ENCODE data around the gene SLC30A1.
"Not testable (repeated sequence)": the region's sequence is repeated elsewhere in the genome, so short reads cannot be mapped to it uniquely, and the experiment has no call there.

The SLC30A1 gene

GRCh38 chr1:211547710-211548109 is 31.3 kb downstream of the SLC30A1 start:
- no peak for TF ChIP-seq CTCF (IDR thresholded peaks at IDR 0.05; ENCODE audit: poor library complexity, severe bottlenecking)
- H3K4me1 ChIP-seq (ENCODE audit: insufficient read depth, poor library complexity, severe bottlenecking): peaks cover 11% of the 10 kb centered on the region
- no peak for DNase-seq (ENCODE audit: low spot score)
- no peak overlapping the region for H3K27ac ChIP-seq (ENCODE audit: poor library complexity, severe bottlenecking)
- no peaks in the 10 kb centered on the region for H3K27me3 ChIP-seq (ENCODE audit: insufficient read depth, poor library complexity, severe bottlenecking)
- no peaks in the 10 kb centered on the region for H3K36me3 ChIP-seq (ENCODE audit: low read depth)
- no peak overlapping the region for H3K4me3 ChIP-seq (ENCODE audit: severe bottlenecking)
- no peak for ATAC-seq (ENCODE audit: low read depth)
- no peaks in the 10 kb centered on the region for H3K9me3 ChIP-seq (ENCODE audit: severe bottlenecking)

GRCh38 chr1:211546543-211546942 is 32.4 kb downstream of the SLC30A1 start:
- Histone ChIP-seq H3K27me3 (ENCODE audit: insufficient read depth, poor library complexity, severe bottlenecking) (no peaks in the 10 kb centered on the region), H3K36me3 (ENCODE audit: low read depth) (no peaks in the 10 kb centered on the region), H3K4me3 (ENCODE audit: severe bottlenecking) (no peak overlapping the region), H3K4me1 (ENCODE audit: insufficient read depth, poor library complexity, severe bottlenecking) (peaks cover 6% of the 10 kb centered on the region), H3K9me3 (ENCODE audit: severe bottlenecking) (no peaks in the 10 kb centered on the region), H3K27ac (ENCODE audit: poor library complexity, severe bottlenecking) (no peak overlapping the region)
- DNase-seq (ENCODE audit: low spot score) (no peak), ATAC-seq (ENCODE audit: low read depth) (no peak)
- no peak for TF ChIP-seq CTCF (IDR thresholded peaks at IDR 0.05; ENCODE audit: poor library complexity, severe bottlenecking)

- ATAC-seq (ENCODE audit: low read depth): no peak
- Histone ChIP-seq H3K9me3 (ENCODE audit: severe bottlenecking) (no peaks in the 10 kb centered on the region), H3K4me3 (ENCODE audit: severe bottlenecking) (no peak overlapping the region), H3K4me1 (ENCODE audit: insufficient read depth, poor library complexity, severe bottlenecking) (no peaks in the 10 kb centered on the region), H3K27me3 (ENCODE audit: insufficient read depth, poor library complexity, severe bottlenecking) (no peaks in the 10 kb centered on the region), H3K36me3 (ENCODE audit: low read depth) (no peaks in the 10 kb centered on the region), H3K27ac (ENCODE audit: poor library complexity, severe bottlenecking) (no peak overlapping the region)
- no peak for TF ChIP-seq CTCF (IDR thresholded peaks at IDR 0.05; ENCODE audit: poor library complexity, severe bottlenecking)
- DNase-seq (ENCODE audit: low spot score): no peak
These were observed 35.9 kb downstream of the SLC30A1 start for GRCh38 chr1:211543025-211543424.

GRCh38 chr1:211541720-211542477 is 37.1 kb downstream of the SLC30A1 start:
- no peaks in the 10 kb centered on the region for H3K27me3 ChIP-seq (ENCODE audit: insufficient read depth, poor library complexity, severe bottlenecking)
- no peaks in the 10 kb centered on the region for H3K9me3 ChIP-seq (ENCODE audit: severe bottlenecking)
- no peak overlapping the region for H3K27ac ChIP-seq (ENCODE audit: poor library complexity, severe bottlenecking)
- no peaks in the 10 kb centered on the region for H3K4me1 ChIP-seq (ENCODE audit: insufficient read depth, poor library complexity, severe bottlenecking)
- no peak overlapping the region for H3K4me3 ChIP-seq (ENCODE audit: severe bottlenecking)
- DNase-seq (ENCODE audit: low spot score) (no peak), ATAC-seq (ENCODE audit: low read depth) (no peak)
- H3K36me3 ChIP-seq (ENCODE audit: low read depth): no peaks in the 10 kb centered on the region
- no peak for TF ChIP-seq CTCF (IDR thresholded peaks at IDR 0.05; ENCODE audit: poor library complexity, severe bottlenecking)

GRCh38 chr1:211541278-211541677 is 37.7 kb downstream of the SLC30A1 start:
- ATAC-seq (ENCODE audit: low read depth): no peak
- Histone ChIP-seq H3K36me3 (ENCODE audit: low read depth) (no peaks in the 10 kb centered on the region), H3K27ac (ENCODE audit: poor library complexity, severe bottlenecking) (no peak overlapping the region), H3K27me3 (ENCODE audit: insufficient read depth, poor library complexity, severe bottlenecking) (no peaks in the 10 kb centered on the region), H3K4me3 (ENCODE audit: severe bottlenecking) (no peak overlapping the region), H3K4me1 (ENCODE audit: insufficient read depth, poor library complexity, severe bottlenecking) (no peaks in the 10 kb centered on the region), H3K9me3 (ENCODE audit: severe bottlenecking) (no peaks in the 10 kb centered on the region)
- no peak for TF ChIP-seq CTCF (IDR thresholded peaks at IDR 0.05; ENCODE audit: poor library complexity, severe bottlenecking)
- no peak for DNase-seq (ENCODE audit: low spot score)

- H3K9me3 ChIP-seq (ENCODE audit: severe bottlenecking); H3K27ac ChIP-seq (ENCODE audit: poor library complexity, severe bottlenecking); ATAC-seq (ENCODE audit: low read depth): not testable (repeated sequence)
These were observed 38.1 kb downstream of the SLC30A1 start for GRCh38 chr1:211540824-211541223.

More at GRCh38 chr1:211540824-211541223, 38.1 kb downstream of the SLC30A1 start:
- not testable (repeated sequence) for H3K4me1 ChIP-seq (ENCODE audit: insufficient read depth, poor library complexity, severe bottlenecking); DNase-seq (ENCODE audit: low spot score); H3K4me3 ChIP-seq (ENCODE audit: severe bottlenecking); H3K36me3 ChIP-seq (ENCODE audit: low read depth); H3K27me3 ChIP-seq (ENCODE audit: insufficient read depth, poor library complexity, severe bottlenecking)
